Osteoblast (primary cell): ENCODE measurements around the gene TEX55. TPM values are rescaled to one million over a fixed set of nuclear protein-coding genes. Genes with fewer than 3 reads are reported as not detected.
"Not testable (repeated sequence)": the region's sequence is repeated elsewhere in the genome, so short reads cannot be mapped to it uniquely, and the experiment has no call there.

Experiments
- DNase-seq: peaks from one replicate; pipeline ENCODE4 v3.0.0; 2011; ENCODE audit warnings: low spot score, mixed read lengths; ENCODE audit not compliant: insufficient read length; ENCODE audit errors: missing footprints
- H2AFZ ChIP-seq: 2 replicates; pipeline ENCODE4 v1.6.0; 2011; ENCODE audit warnings: mild to moderate bottlenecking, low read length
- H3K27ac ChIP-seq: 2 replicates; pipeline ENCODE4 v1.5.1; 2011; ENCODE audit warnings: mild to moderate bottlenecking, low read depth, low read length, moderate library complexity
- H3K27me3 ChIP-seq: 2 replicates; pipeline ENCODE4 v1.6.0; 2012; ENCODE audit warnings: mild to moderate bottlenecking, control low read depth, inconsistent platforms, low read length, moderate library complexity; ENCODE audit not compliant: insufficient read depth
- H3K36me3 ChIP-seq: 2 replicates; pipeline ENCODE4 v1.5.1; 2011; ENCODE audit warnings: mild to moderate bottlenecking, low read length, control low read depth, moderate library complexity; ENCODE audit not compliant: insufficient read depth
- H3K4me1 ChIP-seq: 2 replicates; pipeline ENCODE4 v1.5.1; 2011; ENCODE audit warnings: mild to moderate bottlenecking, low read length, control low read depth, moderate library complexity; ENCODE audit not compliant: insufficient read depth
- H3K4me2 ChIP-seq: 2 replicates; pipeline ENCODE4 v1.6.0; 2011; ENCODE audit warnings: mild to moderate bottlenecking, low read length; ENCODE audit not compliant: insufficient read depth
- H3K4me3 ChIP-seq: fragments of 200-600 bp; sonication (generic); 3 replicates; pipeline ENCODE4 v1.5.1; 2012; ENCODE audit warnings: mild to moderate bottlenecking, low read length, inconsistent platforms; ENCODE audit not compliant: insufficient read depth
- H3K79me2 ChIP-seq: 2 replicates; pipeline ENCODE4 v1.6.0; 2012; ENCODE audit warnings: mild to moderate bottlenecking, low read length, control low read depth, inconsistent platforms; ENCODE audit not compliant: insufficient read depth
- H3K9me3 ChIP-seq: 2 replicates; pipeline ENCODE4 v1.5.1; 2011; ENCODE audit warnings: low read depth, low read length, control low read depth
- H4K20me1 ChIP-seq: 2 replicates; pipeline ENCODE4 v1.6.0; 2012; ENCODE audit warnings: mild to moderate bottlenecking, low read length, control low read depth; ENCODE audit not compliant: insufficient read depth
- CTCF ChIP-seq: IDR thresholded peaks from 2 replicates; pipeline ENCODE4 v1.5.1; 2011; ENCODE audit warnings: mild to moderate bottlenecking, low read depth, low read length, moderate library complexity; ENCODE audit errors: extremely low read depth
- total RNA-seq: library from RNA; depleted of rRNA; stranded (reverse); fragments of >200 nt; gene quantifications from 2 replicates; pipeline ENCODE4 v1.2.3, GENCODE V29; 2012

TEX55 gene
- total RNA-seq, 1 donor: not detected

- Histone ChIP-seq H3K4me3 (no peak overlapping the region), H3K4me1 (no peaks in the 10 kb centered on the region), H4K20me1 (no peaks in the 10 kb centered on the region), H3K9me3 (no peaks in the 10 kb centered on the region), H2AFZ (no peak overlapping the region), H3K27me3 (no peaks in the 10 kb centered on the region), H3K79me2 (no peaks in the 10 kb centered on the region), H3K27ac (no peak overlapping the region), H3K36me3 (no peaks in the 10 kb centered on the region), H3K4me2 (no peak overlapping the region)
- no peak for DNase-seq
- TF ChIP-seq CTCF: no peak
Measured at GRCh38 chr3:119104031-119104430, 41.9 kb upstream of the TEX55 start.

GRCh38 chr3:119118330-119118729, 27.6 kb upstream of the TEX55 start:
- H3K36me3 ChIP-seq, H3K4me3 ChIP-seq, H2AFZ ChIP-seq, H3K4me2 ChIP-seq, H3K27ac ChIP-seq, DNase-seq, H3K79me2 ChIP-seq, H4K20me1 ChIP-seq, H3K27me3 ChIP-seq, H3K4me1 ChIP-seq, H3K9me3 ChIP-seq: not testable (repeated sequence)

- no peak overlapping the region for H3K4me2 ChIP-seq
- no peak for DNase-seq
- TF ChIP-seq CTCF: no peak
- H3K36me3 ChIP-seq: no peaks in the 10 kb centered on the region
- peaks cover 4% of the 10 kb centered on the region for H3K27me3 ChIP-seq
- no peak overlapping the region for H3K27ac ChIP-seq
- H2AFZ ChIP-seq: no peak overlapping the region
- H4K20me1 ChIP-seq: no peaks in the 10 kb centered on the region
- no peak overlapping the region for H3K4me3 ChIP-seq
- H3K9me3 ChIP-seq: no peaks in the 10 kb centered on the region
- no peaks in the 10 kb centered on the region for H3K79me2 ChIP-seq
- H3K4me1 ChIP-seq: no peaks in the 10 kb centered on the region
Measured at GRCh38 chr3:119120480-119120879, 25.5 kb upstream of the TEX55 start.

GRCh38 chr3:119122350-119122749, 23.6 kb upstream of the TEX55 start:
- DNase-seq: no peak
- peaks cover 4% of the 10 kb centered on the region for H3K27me3 ChIP-seq

More at GRCh38 chr3:119122350-119122749, 23.6 kb upstream of the TEX55 start:
- H3K4me2 ChIP-seq: no peak overlapping the region
- H4K20me1 ChIP-seq: no peaks in the 10 kb centered on the region
- no peak overlapping the region for H3K27ac ChIP-seq
- no peaks in the 10 kb centered on the region for H3K36me3 ChIP-seq
- H3K4me1 ChIP-seq: no peaks in the 10 kb centered on the region
- no peaks in the 10 kb centered on the region for H3K9me3 ChIP-seq
- H3K79me2 ChIP-seq: no peaks in the 10 kb centered on the region
- H2AFZ ChIP-seq: no peak overlapping the region
- H3K4me3 ChIP-seq: no peak overlapping the region
- no peak for TF ChIP-seq CTCF
